Bronchial epithelial cell (primary cell): ENCODE results near the gene MRTO4. TPM values are rescaled to one million over a fixed set of nuclear protein-coding genes. Genes with fewer than 3 reads are reported as not detected.
"Not testable (repeated sequence)": the region's sequence is repeated elsewhere in the genome, so short reads cannot be mapped to it uniquely, and the experiment has no call there.

Experiments
- DNase-seq: peaks from one replicate; pipeline ENCODE4 v3.0.0-alpha.2; 2010; ENCODE audit warnings: low read depth
- FAIRE-seq: peaks from 2 replicates; lab custom pipeline; 2011; peaks lifted over from hg19 to GRCh38; lab: Jason Lieb, UNC
- H3K27me3 ChIP-seq: 2 replicates; pipeline ENCODE4 v1.5.1; 2011; ENCODE audit warnings: low read length; ENCODE audit not compliant: control insufficient read depth, insufficient read depth
- H3K36me3 ChIP-seq: 2 replicates; pipeline ENCODE4 v1.5.1; 2011; ENCODE audit warnings: low read length; ENCODE audit not compliant: control insufficient read depth, insufficient read depth
- H3K4me3 ChIP-seq: 2 replicates; pipeline ENCODE4 v1.5.1; 2011; ENCODE audit warnings: mild to moderate bottlenecking, low read depth, low read length, control low read depth
- CTCF ChIP-seq: IDR thresholded peaks from 2 replicates; pipeline ENCODE4 v1.5.1; 2011; ENCODE audit warnings: mild to moderate bottlenecking, moderate library complexity, low read length, control low read depth, inconsistent platforms; ENCODE audit not compliant: insufficient read depth, severe bottlenecking
- total RNA-seq: library from RNA; depleted of rRNA; stranded (reverse); fragments of >200 nt; gene quantifications from 2 replicates; pipeline ENCODE4 v1.2.1, GENCODE V29; 2014

The MRTO4 gene
- total RNA-seq, 1 donor from 2014 or later: 55.5 TPM

- DNase-seq (no peak), FAIRE-seq (no peak)
- H3K27me3 ChIP-seq: no peaks in the 10 kb centered on the region
- H3K36me3 ChIP-seq: peaks cover 24% of the 10 kb centered on the region
- no peak for TF ChIP-seq CTCF
- H3K4me3 ChIP-seq: no peak overlapping the region
Observed at GRCh38 chr1:19220991-19221390, 30.6 kb upstream of the MRTO4 start.

GRCh38 chr1:19222573-19222972, 29.0 kb upstream of the MRTO4 start:
- Histone ChIP-seq H3K4me3 (no peak overlapping the region), H3K36me3 (peaks cover 29% of the 10 kb centered on the region), H3K27me3 (no peaks in the 10 kb centered on the region)
- FAIRE-seq (no peak), DNase-seq (no peak)
- no peak for TF ChIP-seq CTCF

- FAIRE-seq: no peak
- no peak for TF ChIP-seq CTCF
- H3K4me3 ChIP-seq: no peak overlapping the region
- no peaks in the 10 kb centered on the region for H3K27me3 ChIP-seq
- peaks cover 29% of the 10 kb centered on the region for H3K36me3 ChIP-seq
- peak; percentile 38 for DNase-seq
Observed at GRCh38 chr1:19222979-19223824, 28.4 kb upstream of the MRTO4 start.

- Histone ChIP-seq H3K27me3 (no peaks in the 10 kb centered on the region), H3K36me3 (peaks cover 36% of the 10 kb centered on the region), H3K4me3 (no peak overlapping the region)
- DNase-seq (no peak), FAIRE-seq (no peak)
- TF ChIP-seq CTCF: no peak
Observed at GRCh38 chr1:19229229-19229628, 22.4 kb upstream of the MRTO4 start.

GRCh38 chr1:19229828-19230325, 21.7 kb upstream of the MRTO4 start:
- TF ChIP-seq CTCF: no peak
- FAIRE-seq: peak; percentile 55
- no peak for DNase-seq
- Histone ChIP-seq H3K36me3 (peaks cover 36% of the 10 kb centered on the region), H3K4me3 (no peak overlapping the region), H3K27me3 (no peaks in the 10 kb centered on the region)

GRCh38 chr1:19231736-19232523, 19.7 kb upstream of the MRTO4 start:
- not testable (repeated sequence) for DNase-seq, H3K27me3 ChIP-seq, FAIRE-seq, H3K4me3 ChIP-seq
- peaks cover 32% of the 10 kb centered on the region for H3K36me3 ChIP-seq
